Measurements from ENCODE around the gene CDH22.

Gene CDH22

DNA sequence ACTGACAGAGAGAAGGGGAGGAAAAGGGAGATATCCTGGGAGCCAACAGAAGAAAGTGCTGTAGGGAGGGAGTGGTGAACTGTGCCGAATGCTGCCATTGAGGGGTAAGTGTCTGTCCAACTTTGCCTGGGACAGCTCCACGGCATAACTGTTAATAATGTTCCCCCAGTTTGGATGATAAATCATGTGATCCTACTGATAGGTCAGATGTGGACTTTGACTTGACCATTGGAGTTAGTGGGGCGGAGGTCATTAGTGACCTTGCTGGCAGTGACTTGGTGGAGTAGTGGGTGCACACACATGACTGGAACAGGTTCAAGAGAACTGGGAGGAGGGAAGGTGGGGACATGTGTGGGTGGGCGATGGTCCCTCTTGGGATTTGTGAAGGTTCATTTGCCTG, 50.4 kb downstream of the CDH22 start:
- no peak for TF ChIP-seq ZBTB7A (IDR thresholded peaks at IDR 0.05; ENCODE audit: low read depth)
- TF ChIP-seq YY1 (IDR thresholded peaks at IDR 0.05; ENCODE audit: low read depth): no peak
- TF ChIP-seq TCF12 (IDR thresholded peaks at IDR 0.05; ENCODE audit: low read depth): no peak
- TF ChIP-seq, protein P1, sequence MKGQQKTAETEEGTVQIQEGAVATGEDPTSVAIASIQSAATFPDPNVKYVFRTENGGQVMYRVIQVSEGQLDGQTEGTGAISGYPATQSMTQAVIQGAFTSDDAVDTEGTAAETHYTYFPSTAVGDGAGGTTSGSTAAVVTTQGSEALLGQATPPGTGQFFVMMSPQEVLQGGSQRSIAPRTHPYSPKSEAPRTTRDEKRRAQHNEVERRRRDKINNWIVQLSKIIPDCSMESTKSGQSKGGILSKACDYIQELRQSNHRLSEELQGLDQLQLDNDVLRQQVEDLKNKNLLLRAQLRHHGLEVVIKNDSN (IDR thresholded peaks at IDR 0.05): no peak
- TF ChIP-seq, protein P2, sequence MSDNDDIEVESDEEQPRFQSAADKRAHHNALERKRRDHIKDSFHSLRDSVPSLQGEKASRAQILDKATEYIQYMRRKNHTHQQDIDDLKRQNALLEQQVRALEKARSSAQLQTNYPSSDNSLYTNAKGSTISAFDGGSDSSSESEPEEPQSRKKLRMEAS (IDR thresholded peaks at IDR 0.05): no peak
- no peak for TF ChIP-seq EGR1 (IDR thresholded peaks at IDR 0.05)
- no peak for TF ChIP-seq RAD21 (IDR thresholded peaks at IDR 0.05; ENCODE audit: low read depth)
- TF ChIP-seq CEBPB (IDR thresholded peaks at IDR 0.05): no peak
- TF ChIP-seq CREB1 (IDR thresholded peaks at IDR 0.05; ENCODE audit: low read depth): no peak
- TF ChIP-seq, protein P3, sequence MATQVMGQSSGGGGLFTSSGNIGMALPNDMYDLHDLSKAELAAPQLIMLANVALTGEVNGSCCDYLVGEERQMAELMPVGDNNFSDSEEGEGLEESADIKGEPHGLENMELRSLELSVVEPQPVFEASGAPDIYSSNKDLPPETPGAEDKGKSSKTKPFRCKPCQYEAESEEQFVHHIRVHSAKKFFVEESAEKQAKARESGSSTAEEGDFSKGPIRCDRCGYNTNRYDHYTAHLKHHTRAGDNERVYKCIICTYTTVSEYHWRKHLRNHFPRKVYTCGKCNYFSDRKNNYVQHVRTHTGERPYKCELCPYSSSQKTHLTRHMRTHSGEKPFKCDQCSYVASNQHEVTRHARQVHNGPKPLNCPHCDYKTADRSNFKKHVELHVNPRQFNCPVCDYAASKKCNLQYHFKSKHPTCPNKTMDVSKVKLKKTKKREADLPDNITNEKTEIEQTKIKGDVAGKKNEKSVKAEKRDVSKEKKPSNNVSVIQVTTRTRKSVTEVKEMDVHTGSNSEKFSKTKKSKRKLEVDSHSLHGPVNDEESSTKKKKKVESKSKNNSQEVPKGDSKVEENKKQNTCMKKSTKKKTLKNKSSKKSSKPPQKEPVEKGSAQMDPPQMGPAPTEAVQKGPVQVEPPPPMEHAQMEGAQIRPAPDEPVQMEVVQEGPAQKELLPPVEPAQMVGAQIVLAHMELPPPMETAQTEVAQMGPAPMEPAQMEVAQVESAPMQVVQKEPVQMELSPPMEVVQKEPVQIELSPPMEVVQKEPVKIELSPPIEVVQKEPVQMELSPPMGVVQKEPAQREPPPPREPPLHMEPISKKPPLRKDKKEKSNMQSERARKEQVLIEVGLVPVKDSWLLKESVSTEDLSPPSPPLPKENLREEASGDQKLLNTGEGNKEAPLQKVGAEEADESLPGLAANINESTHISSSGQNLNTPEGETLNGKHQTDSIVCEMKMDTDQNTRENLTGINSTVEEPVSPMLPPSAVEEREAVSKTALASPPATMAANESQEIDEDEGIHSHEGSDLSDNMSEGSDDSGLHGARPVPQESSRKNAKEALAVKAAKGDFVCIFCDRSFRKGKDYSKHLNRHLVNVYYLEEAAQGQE (IDR thresholded peaks at IDR 0.05; ENCODE audit: low read depth): no peak
- no peak for TF ChIP-seq EP300 (IDR thresholded peaks at IDR 0.05; ENCODE audit: borderline replicate concordance)
- no peak for TF ChIP-seq TEAD4 (IDR thresholded peaks at IDR 0.05)
- TF ChIP-seq FOXM1 (IDR thresholded peaks at IDR 0.05; ENCODE audit: borderline replicate concordance, low read depth): no peak
- no peak for TF ChIP-seq TAF1 (IDR thresholded peaks at IDR 0.05; ENCODE audit: low read depth)
- TF ChIP-seq NFIC (IDR thresholded peaks at IDR 0.05): no peak

DNA sequence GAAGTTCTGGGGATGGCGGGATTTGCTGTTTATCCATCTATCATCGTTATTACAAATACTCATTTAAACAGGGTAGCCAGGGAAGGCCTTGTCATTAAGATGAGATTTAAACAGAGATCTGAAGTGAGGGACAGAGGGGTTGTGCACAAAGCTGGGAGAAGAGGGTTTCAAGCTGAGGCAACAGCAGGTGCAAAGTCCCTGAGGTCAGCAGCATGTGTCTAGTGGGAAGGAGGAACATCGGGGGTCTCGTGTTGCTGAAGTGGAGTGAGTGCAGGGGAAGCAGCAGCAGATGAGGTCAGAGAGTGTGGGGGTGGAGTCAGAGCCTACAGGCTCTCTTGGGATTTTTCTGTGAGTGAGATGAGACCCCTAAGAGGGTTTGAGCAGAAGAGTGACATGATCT, 52.0 kb downstream of the CDH22 start:
- TF ChIP-seq TCF12 (IDR thresholded peaks at IDR 0.05; ENCODE audit: low read depth) (no peak), EP300 (IDR thresholded peaks at IDR 0.05; ENCODE audit: borderline replicate concordance) (no peak), ZBTB7A (IDR thresholded peaks at IDR 0.05; ENCODE audit: low read depth) (no peak), TEAD4 (IDR thresholded peaks at IDR 0.05) (no peak), YY1 (IDR thresholded peaks at IDR 0.05; ENCODE audit: low read depth) (no peak), TAF1 (IDR thresholded peaks at IDR 0.05; ENCODE audit: low read depth) (no peak), FOXM1 (IDR thresholded peaks at IDR 0.05; ENCODE audit: borderline replicate concordance, low read depth) (no peak), CEBPB (IDR thresholded peaks at IDR 0.05) (no peak), NFIC (IDR thresholded peaks at IDR 0.05) (no peak)
- TF ChIP-seq, protein P3 (IDR thresholded peaks at IDR 0.05; ENCODE audit: low read depth): no peak
- TF ChIP-seq, protein P2 (IDR thresholded peaks at IDR 0.05): no peak
- TF ChIP-seq, protein P1 (IDR thresholded peaks at IDR 0.05): no peak

DNA sequence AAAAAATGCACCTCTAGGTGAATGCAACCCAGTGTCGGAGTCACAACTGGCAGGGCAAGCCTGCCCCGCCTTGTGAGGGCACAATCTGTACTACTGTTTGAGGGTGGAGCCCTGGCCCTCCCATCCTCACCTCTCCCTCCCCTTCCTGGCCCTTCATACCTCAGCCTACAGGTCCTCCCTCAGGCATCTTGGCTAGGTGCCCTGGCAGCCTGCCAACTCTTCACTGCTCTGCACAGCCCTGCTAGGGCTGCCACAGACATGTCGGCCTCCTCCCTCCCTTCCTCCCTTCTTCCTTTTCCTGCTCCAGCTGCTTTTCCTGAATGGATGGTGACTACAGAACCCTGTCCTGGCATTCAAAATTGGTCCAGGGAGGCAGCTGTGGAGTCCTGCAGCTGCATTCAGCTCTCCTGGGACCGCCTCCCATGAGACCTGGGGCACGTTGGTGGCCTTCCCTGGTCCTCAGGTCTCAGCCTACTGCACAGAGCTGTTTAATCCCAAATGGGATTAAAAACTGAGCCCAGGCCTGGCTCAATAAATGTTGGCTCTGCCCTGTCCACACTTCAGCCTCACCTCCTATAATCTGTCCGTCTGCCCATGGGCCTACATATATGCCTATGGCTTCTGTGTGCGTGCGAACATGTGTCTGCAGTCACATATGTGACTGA, 52.7 kb downstream of the CDH22 start:
- TF ChIP-seq YY1 (IDR thresholded peaks at IDR 0.05; ENCODE audit: low read depth) (peak; percentile 57; the same call in 1 of the 2 replicates), NFIC (IDR thresholded peaks at IDR 0.05) (peak; percentile 98), TEAD4 (IDR thresholded peaks at IDR 0.05) (peak; percentile 36)
- TF ChIP-seq, protein P1 (IDR thresholded peaks at IDR 0.05): no peak

DNA sequence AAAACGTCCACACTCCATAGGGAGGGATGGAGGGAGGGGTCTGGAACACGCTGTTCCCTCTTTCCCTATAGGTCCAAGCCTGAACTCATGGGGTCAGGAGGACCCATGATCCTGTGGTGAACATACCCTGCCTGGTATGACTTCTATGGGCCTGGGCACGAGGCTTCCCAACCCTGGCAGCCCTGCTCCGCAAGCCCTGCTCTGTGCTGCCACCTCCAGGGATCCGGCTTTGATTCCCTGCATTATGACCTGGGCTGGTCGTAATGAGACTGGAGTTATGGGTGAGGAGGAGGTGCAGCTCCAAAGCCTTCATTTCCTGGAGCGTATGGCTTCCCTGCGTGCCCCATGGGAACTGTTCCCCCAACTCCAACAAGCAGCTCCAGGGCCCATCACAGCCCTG, 54.9 kb downstream of the CDH22 start:
- TF ChIP-seq FOXM1 (IDR thresholded peaks at IDR 0.05; ENCODE audit: borderline replicate concordance, low read depth) (no peak), TEAD4 (IDR thresholded peaks at IDR 0.05) (no peak), YY1 (IDR thresholded peaks at IDR 0.05; ENCODE audit: low read depth) (no peak), ZBTB7A (IDR thresholded peaks at IDR 0.05; ENCODE audit: low read depth) (no peak), CEBPB (IDR thresholded peaks at IDR 0.05) (no peak), CREB1 (IDR thresholded peaks at IDR 0.05; ENCODE audit: low read depth) (no peak), EP300 (IDR thresholded peaks at IDR 0.05; ENCODE audit: borderline replicate concordance) (no peak), EGR1 (IDR thresholded peaks at IDR 0.05) (no peak), TAF1 (IDR thresholded peaks at IDR 0.05; ENCODE audit: low read depth) (no peak)
- TF ChIP-seq, protein P3 (IDR thresholded peaks at IDR 0.05; ENCODE audit: low read depth): no peak
- TF ChIP-seq, protein P2 (IDR thresholded peaks at IDR 0.05): no peak
